GM18861 (cell line): ENCODE data around the gene OLA1.

Experiments
- ATAC-seq: cut with Tn5 transposase; IDR thresholded peaks from one replicate; pipeline ENCODE4 v1.9.1; 2021; ENCODE audit not compliant: unreplicated experiment

Gene OLA1

DNA sequence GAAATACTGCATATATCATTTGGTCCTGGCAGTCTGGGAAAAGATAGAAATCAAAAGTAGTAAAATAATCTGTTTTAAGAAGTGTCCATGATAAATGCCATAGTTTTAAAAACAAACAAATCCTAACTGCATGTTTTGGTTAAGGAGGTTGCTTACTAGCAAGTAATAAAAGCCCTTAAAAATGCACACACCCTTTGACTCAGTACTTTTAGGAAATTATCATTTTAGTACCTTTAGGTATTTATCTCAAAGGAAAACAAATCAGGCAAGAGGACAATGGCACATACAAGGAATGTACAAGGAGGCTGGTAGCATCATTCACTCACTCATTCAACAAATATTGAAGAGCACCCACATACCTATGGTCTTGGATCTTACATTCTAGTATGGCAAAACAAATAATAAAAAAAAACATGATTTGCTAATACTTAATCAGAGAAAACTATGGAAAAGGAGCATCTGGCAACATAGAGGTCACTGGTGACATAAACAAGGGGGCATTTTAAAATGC is 67.6 kb downstream of the OLA1 start:
- no peak for ATAC-seq

DNA sequence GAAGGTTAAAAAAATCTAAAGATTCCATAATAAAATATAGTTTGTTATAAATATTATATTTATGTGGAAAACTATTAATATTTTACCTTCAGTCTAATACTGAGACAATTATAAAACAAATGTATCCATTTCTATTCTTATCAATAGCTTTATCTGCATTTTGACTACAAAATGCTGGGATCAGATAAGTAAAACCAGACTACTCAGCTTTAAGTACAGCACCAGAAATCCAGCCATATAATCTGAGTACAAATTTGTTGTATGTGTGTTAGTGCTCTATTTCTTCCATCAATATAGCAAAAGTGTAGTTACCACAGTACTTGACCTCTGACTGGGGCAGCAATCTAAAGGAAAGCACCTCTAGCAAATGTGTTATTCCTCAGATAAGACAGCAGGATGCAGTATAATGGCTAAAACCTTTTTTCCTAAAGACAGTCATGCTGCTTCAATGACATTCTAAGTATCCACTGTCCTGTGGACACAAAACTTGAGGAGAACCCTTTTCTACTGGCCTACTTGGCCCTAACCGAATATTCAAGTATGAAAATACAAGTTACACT is 68.1 kb downstream of the OLA1 start:
- ATAC-seq = no peak

DNA sequence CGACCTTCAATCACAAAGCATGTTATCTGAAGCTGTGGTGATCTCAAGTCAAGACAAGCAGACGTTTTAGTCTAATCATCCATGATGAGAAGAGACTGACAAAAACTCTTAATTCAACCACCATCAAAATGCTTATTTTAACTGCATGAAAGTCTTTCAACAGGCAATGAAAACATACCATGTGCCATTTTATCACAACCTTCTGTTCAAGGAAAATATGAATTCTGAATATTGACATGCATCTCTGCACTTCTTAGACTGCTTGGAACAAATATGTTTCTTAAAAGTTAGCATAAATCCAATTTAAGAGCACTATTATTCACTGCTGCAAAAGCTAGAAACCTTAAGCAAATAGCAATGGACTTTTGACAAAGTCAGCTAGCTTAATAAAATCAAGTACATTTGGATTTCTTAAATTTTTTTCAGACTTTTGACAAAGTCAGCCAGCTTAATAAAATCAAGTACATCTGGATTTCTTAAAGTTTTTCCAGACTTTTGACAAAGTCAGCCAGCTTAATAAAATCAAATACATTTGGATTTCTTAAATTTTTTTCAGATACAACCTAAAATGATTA is 70.9 kb downstream of the OLA1 start:
- no peak for ATAC-seq

DNA sequence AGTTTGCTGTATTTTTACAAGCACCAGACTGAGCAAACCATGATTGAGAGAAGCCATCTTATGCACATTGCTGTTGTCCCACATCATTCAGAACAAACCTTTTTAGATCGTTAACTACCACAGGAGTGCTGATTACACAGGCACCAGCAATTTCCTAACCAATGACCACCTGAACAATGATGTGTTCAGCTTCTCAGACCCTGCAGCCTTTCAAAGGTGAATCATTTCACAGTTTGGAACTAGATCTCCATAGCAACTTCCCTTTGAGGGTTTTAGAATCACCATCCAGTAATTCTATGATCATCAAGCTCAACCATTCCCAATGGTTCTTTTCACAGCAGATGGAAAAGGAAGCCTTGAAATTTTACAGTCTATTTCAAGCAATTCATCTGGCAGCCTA is 71.4 kb downstream of the OLA1 start:
- ATAC-seq = no peak

DNA sequence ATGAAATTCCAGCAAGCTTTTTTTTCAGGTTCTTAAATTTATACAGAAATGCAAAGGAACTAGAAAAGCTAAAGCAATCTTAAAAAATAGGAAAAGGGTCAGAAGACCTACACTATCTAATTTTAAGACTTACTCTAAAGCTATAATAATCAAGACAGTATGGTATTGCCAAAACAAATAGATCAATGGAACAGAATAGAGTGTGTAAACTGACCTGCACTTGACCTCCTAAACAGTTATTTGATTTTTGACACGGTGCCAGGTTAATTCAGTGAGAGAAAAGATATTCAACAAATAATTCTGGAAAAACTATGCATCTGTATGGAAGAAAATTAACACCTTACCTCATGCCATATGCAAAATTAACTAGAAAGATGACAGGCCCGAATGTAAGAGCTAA is 73.6 kb downstream of the OLA1 start:
- ATAC-seq = no peak

DNA sequence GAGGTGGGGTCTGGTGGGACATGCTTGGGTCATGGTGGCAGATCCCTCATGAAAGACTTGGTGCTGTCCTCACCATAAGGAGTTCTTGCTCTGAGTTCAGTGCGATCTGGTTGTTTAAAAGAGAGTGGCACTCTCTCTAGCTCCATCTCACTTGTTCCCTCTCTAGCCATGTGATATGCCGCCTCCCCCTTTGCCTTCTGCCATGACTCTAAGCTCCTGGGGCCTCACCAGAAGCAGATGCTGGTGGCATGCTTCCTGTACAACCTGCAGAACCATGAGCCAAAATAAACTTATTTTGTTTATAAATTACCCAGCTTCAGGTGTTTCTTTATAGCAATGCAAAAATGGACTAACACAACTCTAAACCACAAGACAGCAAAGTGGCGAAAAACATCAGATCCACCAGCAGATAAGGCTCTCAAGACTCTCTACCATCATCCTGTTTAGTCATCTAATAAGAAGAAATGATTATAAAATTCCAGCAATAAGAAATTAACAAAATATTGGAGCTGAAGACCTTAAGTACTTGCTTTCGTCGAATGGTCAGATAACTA is 75.5 kb downstream of the OLA1 start:
- no peak for ATAC-seq

DNA sequence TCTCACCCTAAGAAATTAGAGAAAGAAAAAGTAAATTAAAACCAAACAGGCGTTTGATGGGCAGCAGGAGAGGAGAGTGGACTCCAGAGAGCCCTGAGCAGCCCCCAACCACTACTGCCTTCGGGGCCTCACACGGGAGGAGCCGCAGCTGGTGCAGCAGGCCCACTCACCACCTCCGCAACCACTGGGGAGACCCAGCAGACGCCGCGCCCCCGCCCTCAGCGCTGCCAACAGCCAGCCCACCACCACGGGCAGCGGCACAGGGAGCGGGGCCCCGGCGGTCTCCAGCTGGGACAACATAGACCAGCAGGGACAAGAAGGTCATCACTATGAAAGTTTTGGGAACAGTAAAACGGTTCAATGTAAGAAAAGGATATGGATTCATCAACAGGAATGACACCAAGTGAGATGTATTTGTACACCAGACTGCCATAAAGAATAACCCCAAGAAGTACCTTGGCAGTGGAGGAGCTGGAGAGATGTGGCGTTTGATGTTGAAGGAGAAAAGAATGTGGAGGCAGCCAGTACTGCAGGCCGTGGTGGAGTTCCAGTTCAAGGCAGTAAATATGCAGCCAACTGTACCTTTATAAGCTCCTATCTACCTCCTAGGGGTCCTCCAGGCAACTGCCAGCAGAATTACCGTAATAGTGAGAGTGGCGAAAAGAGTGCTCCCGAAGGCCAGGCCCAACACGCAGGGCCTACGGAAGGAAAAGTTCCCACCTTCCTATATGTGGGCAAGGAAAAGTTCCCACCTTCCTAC is 76.5 kb downstream of the OLA1 start:
- no peak for ATAC-seq

DNA sequence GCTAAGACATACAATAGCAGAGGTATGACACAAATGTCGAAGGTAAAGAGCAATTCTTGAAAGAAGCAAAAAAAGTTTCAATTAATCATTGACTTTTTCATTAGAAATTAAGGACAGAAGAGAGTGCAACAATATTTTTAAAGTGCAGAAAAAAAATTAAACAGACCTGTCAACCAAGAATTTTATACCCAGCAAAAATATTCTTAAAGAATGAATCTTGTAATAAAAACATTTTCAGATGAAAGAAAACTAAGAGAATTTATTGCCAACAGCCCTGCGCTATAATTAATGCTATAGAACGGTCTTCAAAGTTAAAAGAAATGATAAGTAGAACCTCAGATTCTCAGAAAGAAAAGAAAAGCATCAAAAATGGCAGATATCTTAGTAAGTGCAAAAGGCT is 79.0 kb downstream of the OLA1 start:
- no peak for ATAC-seq

DNA sequence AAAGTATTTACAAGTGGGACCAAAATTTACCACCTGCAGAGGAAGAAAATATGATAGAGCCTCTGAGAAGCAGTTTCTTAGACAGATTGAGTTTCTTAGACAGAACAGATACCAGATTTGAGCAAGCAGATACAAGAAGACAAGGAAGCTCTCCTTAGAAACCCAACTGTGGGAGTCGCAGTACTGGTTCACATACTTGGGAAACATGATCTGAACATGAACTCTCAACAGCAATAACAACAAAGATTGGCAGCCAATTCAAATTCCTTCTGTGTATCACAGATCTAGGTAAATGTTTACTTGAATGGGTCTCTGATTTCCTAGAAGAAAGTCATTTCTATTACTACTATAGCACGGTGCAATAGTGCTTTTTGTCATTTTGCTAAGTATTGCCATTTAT is 82.1 kb downstream of the OLA1 start:
- no peak for ATAC-seq

DNA sequence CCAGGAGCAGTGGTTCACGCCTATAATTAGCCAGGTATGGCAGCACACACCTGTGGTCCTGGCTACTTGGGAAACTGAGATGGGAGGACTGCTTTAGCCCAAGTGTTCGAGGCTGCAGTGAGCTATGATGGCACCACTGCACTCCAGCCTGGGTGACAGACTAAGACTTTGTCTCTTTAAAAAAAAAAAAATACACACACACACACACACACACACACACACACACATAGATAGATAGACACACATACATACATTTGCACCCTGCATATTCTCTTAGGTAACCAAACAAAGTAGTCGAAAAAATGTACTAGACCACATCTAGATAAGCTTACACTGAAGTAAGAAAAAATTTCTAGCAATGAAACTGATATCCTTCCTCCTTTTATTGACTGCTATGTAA is 86.8 kb downstream of the OLA1 start:
- no peak for ATAC-seq

DNA sequence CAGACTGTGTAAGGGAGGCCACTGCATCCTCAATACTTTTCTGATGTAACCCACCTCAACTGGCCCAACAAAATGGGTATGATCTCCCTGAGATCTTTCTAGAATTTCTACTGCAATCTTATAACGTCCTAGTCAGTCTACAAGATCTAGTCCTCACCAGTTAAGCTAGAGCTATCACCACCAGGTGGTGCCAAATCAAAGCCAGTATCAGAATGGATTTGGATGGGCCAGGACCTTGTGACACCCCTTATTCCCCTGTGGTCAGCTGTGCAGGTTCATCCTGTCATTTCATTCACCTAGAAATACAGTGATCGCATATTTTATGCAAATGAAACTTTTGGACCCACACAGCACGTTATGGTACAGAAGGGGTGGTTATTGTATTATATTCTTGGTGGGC is 90.3 kb downstream of the OLA1 start:
- ATAC-seq = no peak

DNA sequence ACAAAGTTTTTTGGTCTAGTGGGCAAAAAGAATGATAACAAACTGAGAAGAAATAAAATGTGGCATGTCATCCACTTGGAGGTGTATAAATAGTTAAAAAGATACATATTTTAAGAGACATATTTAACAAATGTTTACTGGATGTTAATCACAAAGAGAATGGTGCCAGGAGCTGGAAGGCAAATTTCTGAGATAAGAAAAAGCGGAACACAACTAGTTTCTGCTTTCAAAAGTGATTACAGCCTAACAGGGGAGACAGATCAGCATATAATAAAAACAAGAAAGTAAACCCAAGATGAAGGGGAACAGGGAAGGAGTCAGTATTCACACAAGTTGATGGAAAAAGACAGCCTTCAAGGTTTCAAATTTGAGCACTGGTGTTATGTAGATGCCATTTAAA is 91.3 kb downstream of the OLA1 start:
- no peak for ATAC-seq

DNA sequence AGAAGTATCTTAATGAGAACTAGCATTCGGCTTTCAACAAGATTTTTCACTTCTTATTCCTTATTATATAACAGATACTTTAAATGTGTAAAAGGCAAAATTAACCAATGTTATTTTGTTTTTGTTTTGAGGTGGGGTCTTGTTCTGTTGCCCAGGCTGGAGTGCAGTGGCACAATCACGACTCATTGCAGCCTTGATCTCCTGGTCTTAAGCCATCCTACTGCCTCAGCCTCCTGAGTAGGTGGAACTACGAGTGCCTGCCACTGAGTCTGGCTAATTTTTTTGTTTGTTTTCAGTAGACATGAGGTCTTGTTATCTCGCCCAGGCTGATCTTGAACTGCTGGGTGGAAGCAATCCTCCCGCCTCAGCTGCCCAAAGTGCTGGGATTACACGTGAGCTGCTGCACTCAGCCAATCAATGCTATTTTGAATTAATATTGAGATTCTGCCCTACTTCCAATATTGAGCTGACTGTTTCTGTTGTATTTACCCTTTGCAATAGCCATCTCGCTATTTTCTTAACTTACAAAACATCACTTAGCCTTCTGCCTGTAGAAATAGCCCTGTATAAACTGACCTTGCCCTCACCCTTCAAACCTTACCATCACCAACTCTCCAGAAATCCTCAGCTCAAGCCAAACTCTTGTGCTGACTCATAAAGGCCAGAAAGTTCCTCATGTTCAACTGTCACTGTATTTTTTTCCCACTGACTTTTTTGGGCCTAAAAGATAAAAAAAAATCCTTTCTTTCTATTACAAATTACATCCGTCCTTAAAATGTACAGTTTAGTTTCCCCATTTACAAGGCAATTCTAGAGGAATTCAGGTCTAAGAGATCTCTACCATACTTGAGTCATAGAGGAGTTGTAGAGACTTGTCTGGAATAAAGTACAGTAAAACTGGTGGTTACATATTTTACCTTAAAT is 94.3 kb downstream of the OLA1 start:
- no peak for ATAC-seq

DNA sequence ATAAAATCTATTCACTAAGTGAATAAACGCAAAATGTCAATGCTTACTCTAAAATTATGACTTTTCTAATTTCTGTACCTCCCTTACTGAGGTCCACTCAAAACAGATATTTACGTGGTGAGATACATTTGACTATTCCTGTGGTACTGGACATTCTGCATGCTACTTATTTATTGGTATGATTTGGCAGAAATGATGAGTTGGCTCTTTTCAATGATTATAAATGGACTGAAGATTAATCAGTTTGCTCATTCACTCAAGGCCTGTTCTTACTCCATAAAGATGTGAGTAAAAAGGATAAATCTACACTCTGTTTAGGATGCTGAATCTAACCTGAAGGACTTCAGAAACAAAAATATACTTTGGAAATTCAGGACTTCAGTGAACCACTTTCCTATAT is 98.8 kb downstream of the OLA1 start:
- ATAC-seq = no peak

DNA sequence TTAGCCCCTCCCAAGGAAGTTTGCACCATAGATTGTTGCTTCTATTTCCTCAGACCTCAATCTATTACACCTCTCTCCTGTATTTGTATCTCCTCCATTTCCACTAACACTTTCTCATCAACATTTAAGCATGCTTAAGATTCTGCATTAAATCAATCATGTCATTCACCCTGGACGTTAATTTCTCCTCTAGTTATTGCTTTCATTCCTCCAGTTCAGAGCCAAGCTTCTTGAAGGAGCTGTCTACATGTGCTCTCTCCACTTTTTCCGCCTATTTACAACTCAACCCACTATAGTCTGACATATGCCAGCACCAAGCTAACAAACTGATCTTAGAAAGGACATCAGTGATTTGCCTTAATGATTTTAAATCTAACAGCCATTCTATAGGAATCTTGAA is 99.5 kb downstream of the OLA1 start:
- ATAC-seq = no peak

DNA sequence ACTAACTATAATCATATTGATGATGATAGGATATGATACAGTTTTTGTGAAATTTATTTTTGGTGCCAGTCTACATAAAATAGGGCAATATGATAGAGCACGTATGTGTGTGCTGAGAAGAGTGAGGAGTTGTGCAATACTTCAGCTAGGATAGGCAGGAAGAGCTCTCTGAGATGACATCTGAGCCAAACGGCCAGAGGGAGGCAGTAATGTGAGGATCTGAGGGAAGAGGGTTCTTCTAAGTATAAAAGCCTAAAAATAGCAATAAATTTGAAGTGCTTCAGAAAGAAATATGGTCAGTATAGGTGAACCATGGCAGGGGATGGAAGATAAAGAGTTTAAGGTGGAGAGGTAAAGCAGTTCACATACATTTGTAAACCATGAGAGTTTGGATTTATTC is 102.5 kb downstream of the OLA1 start:
- ATAC-seq = no peak

DNA sequence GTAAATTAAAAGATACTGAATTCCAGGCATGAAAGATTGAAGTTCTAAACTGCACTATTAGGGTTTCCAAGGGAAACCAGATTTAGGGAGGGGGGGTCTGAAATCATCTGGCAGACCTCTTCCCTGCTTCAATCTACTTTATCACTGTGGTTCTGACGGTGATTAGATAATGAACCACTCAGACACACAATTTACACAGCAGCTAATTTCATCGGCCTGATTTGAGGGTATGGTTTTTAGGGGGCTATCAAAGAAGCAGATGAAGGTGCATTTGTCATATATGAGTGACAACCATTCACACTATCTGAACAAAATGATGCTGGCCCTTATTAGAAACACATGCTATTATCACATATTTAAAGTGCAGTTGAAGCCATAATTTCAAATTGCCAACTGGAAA is 106.0 kb downstream of the OLA1 start:
- ATAC-seq = no peak

DNA sequence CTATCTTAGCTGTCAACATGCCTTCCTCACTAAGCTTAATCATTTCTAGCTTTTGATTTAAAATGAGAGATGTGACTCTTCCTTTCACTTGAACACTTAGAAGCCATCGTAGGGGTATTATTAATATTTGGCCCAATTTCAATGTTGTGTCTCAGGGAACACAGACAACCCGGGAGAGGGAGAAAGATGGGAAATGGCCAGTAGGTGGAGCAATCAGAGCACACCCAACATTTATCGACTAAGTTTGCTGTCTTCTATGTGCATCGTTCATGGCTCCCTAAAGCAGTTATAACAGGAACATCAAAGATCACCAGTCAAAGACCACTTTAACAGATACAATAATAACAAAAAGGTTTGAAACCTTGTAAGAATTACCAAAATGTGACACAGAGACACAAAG is 110.2 kb downstream of the OLA1 start:
- ATAC-seq = no peak

DNA sequence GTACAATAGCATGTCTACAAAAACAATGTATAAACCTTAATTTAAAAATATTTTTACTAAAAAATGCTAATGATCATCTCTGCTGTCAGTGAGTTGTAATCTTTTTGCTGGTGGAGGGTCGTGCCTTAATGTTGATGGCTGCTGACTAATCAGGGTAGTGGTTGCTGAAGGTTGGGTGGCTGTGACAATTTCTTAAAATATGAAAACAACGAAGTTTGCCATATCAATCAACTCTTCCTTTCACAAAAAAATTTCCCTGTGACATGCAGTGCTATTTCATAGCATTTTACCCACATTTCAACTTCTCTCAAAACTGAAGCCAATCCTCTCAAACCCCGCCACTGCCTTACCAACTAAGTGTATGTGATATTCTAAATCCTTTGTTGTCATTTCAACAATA is 112.4 kb downstream of the OLA1 start:
- ATAC-seq = no peak

DNA sequence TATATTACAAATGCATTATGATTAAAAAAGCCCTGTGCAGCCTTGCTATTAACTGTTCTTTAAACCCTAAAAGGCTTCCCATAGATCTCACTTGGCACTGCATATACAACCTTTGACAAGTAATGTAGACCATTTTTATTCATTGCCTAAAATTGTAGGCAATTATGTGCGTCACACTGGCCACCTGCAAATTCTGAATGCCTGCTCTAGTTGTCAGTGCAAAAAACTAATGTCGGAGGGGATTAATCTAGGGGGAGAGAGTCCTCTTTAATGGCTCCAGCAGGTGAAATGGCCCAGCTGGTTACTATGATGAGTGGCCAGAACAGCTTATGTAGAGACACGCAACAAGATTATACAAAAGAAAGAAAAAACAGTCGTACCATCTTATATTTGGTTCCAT is 123.2 kb downstream of the OLA1 start:
- ATAC-seq = no peak

DNA sequence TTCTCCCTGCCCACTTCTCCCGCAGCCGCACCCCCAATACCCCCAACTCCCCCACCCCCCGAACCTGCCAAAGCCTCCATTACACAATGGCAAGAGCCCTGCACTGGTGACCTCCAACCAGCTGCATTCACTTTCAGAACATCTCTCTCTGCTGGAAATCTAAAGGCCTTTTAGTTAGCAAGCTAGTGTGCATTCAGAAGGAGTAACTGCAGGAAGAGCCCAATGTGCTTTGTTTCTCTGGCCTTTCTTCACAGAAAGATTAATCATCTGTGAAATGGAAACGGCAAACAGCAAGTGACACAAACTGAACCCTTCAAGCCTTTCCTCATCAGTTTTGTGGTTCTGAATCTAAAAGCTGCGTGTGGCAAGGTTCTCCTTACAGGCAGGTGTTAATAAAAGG is 124.2 kb downstream of the OLA1 start:
- ATAC-seq = no peak
